GM18508 (cell line): ENCODE data around the gene MAGI2.

Experiments
- ATAC-seq: cut with Tn5 transposase; IDR thresholded peaks from one replicate; pipeline ENCODE4 v1.9.1; 2021; ENCODE audit warnings: moderate number of reproducible peaks; ENCODE audit not compliant: insufficient read depth, unreplicated experiment

Gene MAGI2

DNA sequence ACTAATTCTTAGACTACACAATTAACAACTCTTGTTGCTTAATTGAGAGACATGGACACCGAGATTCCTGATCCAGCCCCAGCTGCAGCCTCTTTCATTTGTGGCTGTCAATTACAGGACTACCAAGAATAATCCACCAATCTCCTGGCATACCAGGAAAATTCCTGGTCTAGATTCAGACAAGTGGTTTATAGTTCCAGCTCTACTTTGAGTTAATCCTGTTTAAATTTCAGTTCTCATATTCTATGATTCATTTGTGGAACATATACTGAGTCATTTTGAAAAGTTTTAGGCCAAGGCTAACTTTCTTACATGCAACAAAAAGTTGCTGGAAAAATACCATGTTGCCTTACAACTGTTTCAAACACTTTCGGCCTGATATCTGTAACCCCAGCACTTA, 253.5 kb downstream of the MAGI2 start:
- no peak for ATAC-seq

DNA sequence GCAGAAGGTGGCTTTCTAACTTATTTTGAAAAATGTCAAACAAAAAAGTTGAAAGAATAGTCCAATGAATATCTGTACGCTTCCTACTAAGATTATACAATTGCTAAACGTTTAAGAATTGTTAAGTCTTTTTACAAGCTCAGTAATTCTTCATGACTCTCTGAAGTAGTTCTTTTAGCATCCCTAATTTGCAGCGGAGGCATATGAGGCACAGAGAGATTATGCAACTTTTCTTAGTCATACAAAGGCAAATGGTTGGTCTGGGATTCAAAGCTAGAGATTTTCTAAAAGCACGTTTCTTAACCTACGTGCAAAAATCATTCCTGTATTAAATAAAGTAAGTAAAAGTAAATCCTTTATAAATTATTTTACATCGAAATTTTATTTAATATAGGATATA, 254.2 kb downstream of the MAGI2 start:
- ATAC-seq: no peak

DNA sequence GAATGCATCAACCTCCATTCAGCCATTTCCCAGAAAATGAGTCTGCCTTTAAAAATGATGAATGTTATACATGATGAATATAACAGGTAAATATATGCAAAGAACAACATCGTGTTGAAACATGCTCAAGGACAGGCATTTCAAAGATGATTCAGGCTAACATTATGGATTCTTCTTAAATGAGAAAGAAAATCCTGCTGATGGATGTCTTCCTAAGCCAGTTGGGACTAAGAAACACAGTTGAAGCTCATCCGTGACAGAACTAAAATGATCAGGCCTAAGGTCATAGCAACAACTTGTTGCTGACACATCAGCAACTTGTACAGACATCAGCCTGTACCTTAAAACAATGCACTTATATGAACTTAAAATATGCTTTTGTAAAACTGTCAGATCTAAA, 267.9 kb downstream of the MAGI2 start:
- no peak for ATAC-seq

DNA sequence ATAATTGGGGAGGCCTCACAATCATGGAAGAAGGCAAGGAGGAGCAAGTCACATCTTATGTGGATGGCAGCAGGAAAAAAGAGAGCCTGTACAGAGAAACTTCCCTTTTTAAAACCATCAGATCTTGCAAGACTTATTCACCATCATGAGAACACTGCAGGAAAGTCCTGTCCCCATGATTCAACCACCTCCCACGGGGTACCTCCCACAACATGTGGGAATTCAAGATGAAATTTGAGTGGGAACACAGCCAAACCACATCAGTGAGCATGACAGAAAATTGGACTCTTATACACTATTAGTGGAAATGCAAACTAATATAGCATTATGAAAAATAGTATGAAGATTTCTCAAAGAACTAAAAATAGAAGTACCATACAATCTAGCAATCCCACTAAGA, 271.2 kb downstream of the MAGI2 start:
- no peak for ATAC-seq

DNA sequence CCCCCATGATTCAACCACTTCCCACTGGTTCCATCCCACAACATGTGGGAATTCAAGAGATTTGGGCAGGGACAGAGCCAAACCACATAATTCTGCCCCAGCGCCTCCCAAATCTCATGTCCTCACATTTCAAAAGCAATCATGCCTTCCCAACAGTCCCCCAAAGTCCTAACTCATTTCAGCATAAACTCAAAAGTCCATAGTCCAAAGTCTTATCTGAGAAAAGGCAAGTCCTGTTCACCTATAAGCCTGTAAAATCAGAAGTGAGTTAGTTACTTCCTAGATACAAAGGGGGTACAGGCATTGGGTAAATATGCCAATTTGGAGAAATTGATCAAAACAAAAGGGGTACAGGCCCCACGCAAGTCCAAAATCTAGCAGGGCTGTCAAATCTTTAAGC, 272.9 kb downstream of the MAGI2 start:
- no peak for ATAC-seq

DNA sequence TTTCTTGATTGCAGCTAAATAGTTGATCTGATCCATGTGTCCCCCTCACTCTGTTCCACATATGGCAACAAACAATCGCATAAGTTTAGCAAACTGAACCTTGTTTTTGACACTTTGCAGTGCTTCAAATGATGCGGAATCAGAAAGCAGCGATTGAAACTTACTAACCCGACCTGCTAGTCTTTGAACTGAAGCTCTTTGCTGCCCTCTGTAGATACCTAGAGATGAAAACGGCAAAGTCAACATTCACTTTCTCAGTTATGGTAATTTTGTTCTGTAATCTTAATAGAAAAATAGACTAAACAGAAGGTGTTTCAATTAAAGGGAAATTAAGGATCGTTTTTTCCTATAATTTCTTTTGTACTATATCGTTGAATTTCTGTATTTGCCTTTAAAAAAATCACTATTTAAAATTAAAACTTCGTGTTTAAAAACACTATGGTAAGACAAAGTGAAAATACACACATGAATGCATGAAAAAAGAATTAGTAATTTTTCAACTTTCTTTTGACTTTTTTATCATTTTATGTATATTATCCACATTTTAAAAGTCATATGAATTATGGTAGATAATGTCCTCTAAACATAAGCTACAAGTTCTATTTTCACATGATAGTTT, 276.5 kb downstream of the MAGI2 start:
- ATAC-seq: no peak

DNA sequence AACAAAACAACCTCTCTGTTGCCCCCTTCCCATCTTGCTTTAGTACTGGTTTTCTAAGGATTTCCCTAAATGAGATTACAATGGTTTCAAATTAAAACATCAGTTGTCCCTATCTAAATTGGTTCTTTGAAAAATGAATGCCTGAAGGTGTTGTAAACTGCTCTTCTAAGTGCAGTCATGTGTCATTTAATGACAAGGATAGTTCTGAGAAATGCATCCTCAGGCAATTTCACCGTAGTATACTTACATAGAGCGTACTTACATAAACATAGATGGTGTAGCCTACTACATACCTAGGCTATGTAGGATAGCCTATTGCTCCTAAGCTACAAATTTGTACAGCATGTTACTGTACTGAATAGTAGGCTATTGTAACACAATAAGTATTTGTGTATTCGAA, 278.1 kb downstream of the MAGI2 start:
- no peak for ATAC-seq

DNA sequence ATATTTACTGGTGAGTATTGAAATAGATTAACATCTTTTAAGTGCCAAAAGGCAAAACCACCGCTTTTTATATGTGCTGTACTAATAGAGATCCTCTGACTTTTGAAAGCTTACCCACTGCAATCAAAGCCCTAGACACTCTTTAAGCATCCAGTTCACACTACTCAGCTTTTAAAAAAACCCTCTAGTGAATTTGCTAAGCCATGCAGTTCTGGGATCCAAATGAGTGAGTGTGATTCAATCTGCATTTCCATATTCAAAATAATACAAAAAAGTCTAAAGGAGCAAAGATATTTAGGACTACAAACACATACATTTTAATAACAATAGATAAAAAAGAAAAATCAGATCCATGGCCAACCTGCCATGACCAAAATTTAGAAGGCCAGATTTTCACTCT, 288.2 kb downstream of the MAGI2 start:
- no peak for ATAC-seq

DNA sequence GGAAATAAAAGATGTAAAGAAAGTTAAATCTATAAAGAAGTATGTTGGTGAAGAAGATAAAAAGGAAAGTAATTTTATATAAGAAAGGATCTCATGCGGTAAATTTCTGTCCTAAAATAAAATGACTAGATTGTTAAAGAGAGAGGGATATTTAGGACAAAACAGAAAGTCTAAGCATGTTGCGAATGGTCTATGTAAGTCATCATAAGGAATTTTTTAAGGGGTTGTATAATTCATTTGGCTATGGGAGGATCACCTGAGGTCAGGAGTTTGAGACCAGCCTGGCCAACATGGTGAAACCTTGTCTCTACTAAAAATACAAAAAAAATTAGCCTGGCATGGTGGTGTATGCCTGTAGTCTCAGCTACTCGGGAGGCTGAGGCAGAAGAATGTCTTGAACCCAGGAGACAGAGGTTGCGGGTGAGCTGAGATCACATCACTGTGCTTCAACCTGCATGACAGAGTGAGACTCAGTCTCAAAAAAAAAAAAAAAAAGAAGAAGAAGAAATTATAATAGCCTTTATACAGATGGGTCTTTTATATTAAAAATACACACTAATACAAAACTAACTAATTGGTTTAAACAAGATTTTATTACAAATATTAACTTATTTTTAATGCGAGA, 294.3 kb downstream of the MAGI2 start:
- ATAC-seq: no peak

DNA sequence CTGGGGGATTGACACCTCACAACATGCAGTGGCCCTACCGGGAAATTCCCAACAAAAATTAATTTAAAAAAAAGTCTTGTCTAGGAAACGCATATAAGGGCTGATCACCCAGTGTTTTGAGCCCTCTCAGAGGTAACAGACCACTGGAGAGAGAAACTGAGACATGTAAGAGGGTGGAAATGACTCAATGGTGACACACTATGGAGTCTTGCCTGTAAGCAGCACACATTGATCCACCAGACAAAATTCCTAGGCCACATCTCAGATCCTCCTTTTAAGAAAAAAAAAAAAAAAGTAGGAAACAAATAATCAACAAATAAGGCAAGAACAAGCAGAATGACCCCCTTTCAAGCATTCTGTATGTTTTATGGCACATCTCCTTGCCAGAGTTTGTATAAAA, 296.2 kb downstream of the MAGI2 start:
- ATAC-seq: no peak

DNA sequence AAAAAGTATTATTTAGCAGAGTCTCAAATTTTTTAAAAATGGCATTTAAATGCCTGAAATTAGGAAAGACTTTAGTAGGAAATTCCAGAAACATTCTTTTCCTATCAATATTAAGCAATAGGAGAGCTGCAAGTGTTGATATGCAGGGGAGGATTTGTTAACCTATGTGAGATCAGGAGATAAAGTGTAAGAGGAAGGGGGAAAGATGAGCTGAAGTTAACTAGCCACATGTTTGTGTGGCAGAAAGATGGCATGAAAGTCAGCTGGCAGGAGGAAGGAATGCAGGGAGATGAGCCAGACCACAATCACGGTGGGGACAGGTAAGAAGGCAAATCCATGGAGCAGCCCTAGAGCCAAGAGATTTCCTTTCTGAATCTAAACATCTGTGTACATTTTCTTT, 303.6 kb downstream of the MAGI2 start:
- no peak for ATAC-seq

DNA sequence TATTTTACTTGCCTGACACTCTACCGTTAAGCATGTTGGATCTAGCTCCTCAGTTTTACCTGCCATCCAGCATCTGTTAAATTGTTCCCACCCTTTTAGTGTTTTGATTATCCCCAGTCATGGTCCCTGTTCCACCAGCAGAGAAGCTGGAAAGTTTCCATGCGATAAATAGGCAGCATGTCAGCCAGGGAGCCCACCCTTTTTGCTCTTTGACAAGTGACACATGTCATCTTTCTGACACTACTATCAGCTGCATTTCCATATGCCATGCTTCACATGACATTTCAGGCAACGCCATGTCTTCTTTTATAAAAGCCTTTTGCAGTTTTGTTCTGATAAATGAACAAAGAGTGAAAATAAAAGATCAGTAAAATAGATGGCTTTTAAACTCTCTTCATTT, 310.8 kb downstream of the MAGI2 start:
- no peak for ATAC-seq

DNA sequence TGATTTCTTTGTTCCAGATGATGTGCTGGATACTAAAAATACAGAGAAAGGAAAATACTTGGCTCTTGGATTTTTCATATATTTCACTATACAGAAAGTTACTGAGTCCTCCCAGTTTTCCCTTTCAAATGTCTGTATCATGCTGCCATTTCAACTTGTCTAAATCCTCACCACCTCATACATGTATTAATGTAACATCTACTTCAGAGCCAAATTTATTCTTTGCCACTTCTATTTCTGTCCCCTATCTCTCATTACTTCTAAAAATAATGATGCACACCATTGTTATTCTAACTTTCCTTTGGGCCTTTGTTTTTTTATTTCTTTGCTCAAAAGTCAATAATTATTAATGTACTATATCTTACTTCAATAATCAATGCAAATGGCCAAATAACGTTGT, 312.2 kb downstream of the MAGI2 start:
- ATAC-seq: no peak

DNA sequence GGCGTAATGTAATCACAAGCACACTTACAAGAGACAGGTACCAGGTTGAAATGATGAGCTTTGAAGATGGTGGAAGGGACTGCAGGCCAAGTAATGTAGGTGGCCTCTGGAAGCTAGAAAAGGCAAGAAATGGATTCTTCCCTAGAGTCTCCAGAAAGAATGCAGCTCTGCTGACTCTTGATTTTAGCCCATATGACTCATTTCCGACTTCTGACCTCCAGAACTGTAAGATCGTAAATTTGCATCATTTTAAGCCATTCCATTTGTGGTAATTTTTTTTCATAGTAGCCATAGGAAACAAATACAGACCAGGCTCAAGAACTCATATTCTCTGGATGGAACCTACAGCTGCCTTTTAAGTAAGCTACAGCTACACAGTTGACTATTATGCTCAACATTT, 315.5 kb downstream of the MAGI2 start:
- ATAC-seq: no peak

DNA sequence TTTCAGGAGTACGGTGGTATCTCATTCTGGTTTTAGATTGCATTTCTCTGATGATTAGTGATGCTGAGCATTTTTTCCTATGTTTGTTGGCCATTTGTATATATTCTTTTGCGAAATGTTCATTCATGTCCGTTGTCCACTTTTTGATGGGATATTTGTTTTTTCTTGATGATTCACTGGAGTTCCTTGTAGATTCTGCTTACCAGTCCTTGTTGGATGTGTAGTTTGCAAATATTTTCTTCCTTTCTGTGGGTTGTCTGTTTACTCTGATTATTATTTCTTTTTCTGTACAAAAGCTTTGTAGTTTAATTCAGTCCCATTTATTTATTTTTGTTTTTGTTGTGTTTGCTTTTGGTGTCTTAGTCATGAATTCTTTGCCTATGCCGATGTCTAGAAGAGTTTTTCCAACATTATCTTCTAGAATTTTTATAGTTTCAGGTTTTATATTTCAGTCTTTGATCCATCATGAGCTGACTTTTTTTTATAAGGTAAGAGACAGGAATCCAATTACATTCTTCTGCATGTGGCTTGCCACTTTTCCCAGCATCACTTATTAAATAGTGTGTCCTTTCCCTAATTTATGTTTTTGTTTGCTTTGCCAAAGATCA, 320.5 kb downstream of the MAGI2 start:
- no peak for ATAC-seq

DNA sequence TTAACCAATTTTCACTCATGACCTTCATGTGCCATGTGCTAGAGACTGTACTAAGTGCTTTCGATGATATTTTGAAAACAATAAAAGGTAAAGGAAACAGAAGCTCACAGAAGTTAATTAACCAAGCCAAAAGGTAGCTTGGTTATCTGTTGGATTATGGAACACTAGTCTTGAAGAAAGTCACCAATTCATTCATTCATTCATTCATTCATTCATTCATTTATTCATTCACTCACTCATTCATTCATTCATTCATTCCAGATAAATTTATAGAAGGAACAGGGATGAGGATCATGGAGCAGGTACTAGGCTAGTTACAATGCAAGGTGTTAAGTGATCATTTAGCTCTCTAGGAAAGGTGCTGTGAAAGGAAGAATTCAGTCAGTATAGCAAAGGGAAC, 322.8 kb downstream of the MAGI2 start:
- ATAC-seq: no peak

DNA sequence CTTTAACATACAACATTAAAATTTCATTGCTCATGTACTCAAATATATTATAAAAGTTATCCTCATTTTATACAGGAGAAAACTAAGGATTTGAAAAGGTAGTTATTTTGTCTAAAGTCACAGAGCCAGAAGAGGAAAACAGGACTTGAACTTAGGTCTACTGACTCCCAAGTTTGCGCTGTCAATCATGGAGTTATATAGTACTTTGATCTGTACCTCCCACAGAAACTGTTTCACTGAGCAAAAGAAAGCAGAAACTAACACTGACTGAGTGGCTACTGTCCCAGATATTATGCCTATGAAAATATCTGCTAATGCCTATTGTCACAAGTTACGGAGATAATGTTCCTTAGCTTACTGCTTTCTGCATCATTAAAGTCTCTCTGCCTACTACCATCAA, 329.1 kb downstream of the MAGI2 start:
- ATAC-seq: no peak

DNA sequence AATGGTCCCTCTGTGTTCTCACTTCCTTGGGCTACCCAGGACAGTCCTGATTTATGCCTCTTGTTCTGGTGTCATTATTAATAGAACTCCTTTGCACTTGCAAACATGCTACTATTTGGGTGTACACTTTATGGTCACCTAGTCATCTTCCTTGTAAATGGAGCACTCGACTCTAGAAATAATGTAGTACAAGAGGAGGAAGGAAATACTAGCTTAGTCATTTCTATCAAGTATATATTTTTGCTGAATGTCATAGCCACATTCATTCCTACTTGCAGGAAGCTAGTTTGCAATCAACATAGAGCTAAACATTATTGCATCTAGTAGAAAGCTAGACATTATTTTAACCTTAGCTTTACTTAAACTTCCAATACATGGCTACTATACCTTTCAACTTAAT, 335.3 kb downstream of the MAGI2 start:
- ATAC-seq: no peak

DNA sequence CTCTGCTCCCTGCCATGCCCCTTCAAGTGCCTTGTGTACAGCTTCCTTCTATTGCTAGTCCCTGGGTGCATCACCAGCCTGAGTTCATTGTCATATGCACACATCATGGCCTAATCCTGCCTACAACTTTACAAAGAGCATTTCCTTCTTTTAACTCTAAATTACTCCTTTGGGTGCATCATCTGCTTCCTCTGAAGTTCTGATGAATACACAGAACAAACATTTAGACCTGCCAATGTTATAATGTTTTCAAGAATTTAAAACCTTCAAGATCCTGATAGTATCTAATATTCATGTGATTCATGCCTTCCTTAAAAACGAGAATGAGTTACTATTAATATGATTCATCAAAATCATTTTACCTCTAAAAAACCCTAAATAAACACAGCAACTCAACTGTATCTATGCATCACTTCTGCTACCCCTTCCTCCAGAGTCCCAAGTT, 357.1 kb downstream of the MAGI2 start:
- ATAC-seq: no peak

DNA sequence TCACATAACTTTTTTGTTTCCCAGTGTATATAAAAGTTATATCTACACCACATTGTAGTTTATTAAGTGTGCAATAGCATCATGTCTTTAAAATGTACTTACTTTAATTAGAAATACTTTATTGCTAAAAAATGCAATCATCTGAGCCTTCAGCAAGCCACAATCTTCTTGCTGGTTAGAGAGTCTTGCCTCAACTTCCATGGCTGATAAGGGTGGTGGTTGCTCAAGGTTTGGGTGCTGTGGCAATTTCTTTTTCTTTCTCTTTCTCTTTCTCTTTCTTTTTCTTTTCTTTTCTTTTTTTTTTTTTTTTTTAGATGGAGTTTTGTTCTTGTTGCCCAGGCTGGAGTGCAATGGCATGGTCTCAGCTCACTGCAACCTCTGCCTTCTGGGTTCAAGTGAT, 360.0 kb downstream of the MAGI2 start:
- ATAC-seq: no peak

DNA sequence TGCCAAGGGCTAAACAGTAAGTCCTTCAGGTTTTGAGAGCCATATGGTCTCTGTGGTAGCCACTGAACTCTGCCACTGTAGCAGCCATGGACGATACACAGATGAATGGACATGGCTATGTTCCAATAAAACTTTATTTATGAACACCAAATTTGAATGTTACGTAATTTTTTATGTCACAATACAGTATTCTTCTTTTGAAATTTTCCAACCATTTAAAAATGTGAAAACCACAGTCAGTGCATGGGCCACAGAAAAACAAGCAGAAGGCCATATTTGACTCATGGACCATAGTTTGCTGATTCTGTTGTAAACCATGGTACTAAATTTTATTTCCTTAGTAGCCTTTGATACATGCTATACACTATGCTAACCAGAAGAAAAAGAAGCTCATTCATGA, 361.8 kb downstream of the MAGI2 start:
- ATAC-seq: no peak

DNA sequence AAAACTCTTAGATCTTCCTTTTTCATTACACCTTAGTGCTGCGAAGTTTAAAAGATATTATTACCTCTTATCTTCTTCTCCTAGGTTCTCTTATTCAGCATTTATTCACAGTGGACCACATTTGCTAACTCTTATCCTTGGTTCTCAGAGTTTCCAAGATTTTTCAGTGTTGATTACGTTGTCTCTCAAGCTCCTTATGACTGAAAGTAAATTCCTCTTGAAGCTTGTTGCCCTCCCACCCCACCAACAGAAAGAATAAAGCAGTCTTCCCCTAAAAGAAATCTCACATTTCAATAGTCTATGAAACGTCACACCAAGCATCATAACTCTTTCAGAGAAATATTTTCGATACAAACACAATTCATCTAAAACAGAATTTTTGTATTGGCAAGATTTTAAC, 362.5 kb downstream of the MAGI2 start:
- ATAC-seq: no peak
